ENCODE results near the gene AXDND1. TPM values are rescaled to one million over a fixed set of nuclear protein-coding genes. Genes with fewer than 3 reads are reported as not detected.

AXDND1 gene
- total and polyA plus RNA-seq, 2 experiments from 2014 or later: not detected

GRCh38 chr1:179558078-179558477 lies 192.3 kb downstream of the AXDND1 start:
- Mint-ChIP-seq H3K9me3 (no peaks in the 10 kb centered on the region), H3K36me3 (ENCODE audit: low read depth) (no peaks in the 10 kb centered on the region), H3K27me3 (ENCODE audit: insufficient read depth, low read depth, poor library complexity) (no peaks in the 10 kb centered on the region), H3K4me1 (no peaks in the 10 kb centered on the region), H3K27ac (no peak overlapping the region), H3K4me3 (no peak overlapping the region)
- Histone ChIP-seq H3K36me3 (ENCODE audit: insufficient read depth) (no peaks in the 10 kb centered on the region), H3K4me1 (ENCODE audit: insufficient read depth) (no peaks in the 10 kb centered on the region), H3K4me2 (no peak overlapping the region), H3K79me2 (replicated peaks; ENCODE audit: insufficient read depth) (no peaks in the 10 kb centered on the region), H3K27me3 (ENCODE audit: insufficient read depth) (no peaks in the 10 kb centered on the region), H2AFZ (no peak overlapping the region), H3K4me3 (no peak overlapping the region), H3K27ac (ENCODE audit: low read depth) (no peak overlapping the region), H3F3A (replicated peaks; ENCODE audit: low read depth) (no peaks in the 10 kb centered on the region), H4K20me1 (replicated peaks; ENCODE audit: insufficient read depth) (no peaks in the 10 kb centered on the region), H3K9me2 (ENCODE audit: insufficient read depth) (no peaks in the 10 kb centered on the region)
- TF ChIP-seq POLR2AphosphoS5 (IDR thresholded peaks at IDR 0.05; ENCODE audit: low read depth) (no peak), ZNF114 (CRISPR knock-in tag; IDR thresholded peaks at IDR 0.05) (no peak), REST (IDR thresholded peaks at IDR 0.05; ENCODE audit: unreplicated experiment) (no peak), CREB1 (CRISPR knock-in tag; IDR thresholded peaks at IDR 0.05; ENCODE audit: low read depth) (no peak), JUNB (IDR thresholded peaks at IDR 0.05; ENCODE audit: unreplicated experiment) (no peak), ZNF331 (CRISPR knock-in tag; IDR thresholded peaks at IDR 0.05; ENCODE audit: low read depth) (no peak), EZH2 (IDR thresholded peaks at IDR 0.05; ENCODE audit: low read depth, unreplicated experiment) (no peak), ETS1 (IDR thresholded peaks at IDR 0.05) (no peak), EZH2phosphoT487 (IDR thresholded peaks at IDR 0.05; ENCODE audit: unreplicated experiment) (no peak), STAT1 (IDR thresholded peaks at IDR 0.05; ENCODE audit: unreplicated experiment) (no peak), NANOG (IDR thresholded peaks at IDR 0.05; ENCODE audit: borderline replicate concordance) (no peak), CTCF (conservative IDR thresholded peaks at IDR 0.05; ENCODE audit: low read depth in 2 of 2) (no peak)
- TF ChIP-seq, protein P1, sequence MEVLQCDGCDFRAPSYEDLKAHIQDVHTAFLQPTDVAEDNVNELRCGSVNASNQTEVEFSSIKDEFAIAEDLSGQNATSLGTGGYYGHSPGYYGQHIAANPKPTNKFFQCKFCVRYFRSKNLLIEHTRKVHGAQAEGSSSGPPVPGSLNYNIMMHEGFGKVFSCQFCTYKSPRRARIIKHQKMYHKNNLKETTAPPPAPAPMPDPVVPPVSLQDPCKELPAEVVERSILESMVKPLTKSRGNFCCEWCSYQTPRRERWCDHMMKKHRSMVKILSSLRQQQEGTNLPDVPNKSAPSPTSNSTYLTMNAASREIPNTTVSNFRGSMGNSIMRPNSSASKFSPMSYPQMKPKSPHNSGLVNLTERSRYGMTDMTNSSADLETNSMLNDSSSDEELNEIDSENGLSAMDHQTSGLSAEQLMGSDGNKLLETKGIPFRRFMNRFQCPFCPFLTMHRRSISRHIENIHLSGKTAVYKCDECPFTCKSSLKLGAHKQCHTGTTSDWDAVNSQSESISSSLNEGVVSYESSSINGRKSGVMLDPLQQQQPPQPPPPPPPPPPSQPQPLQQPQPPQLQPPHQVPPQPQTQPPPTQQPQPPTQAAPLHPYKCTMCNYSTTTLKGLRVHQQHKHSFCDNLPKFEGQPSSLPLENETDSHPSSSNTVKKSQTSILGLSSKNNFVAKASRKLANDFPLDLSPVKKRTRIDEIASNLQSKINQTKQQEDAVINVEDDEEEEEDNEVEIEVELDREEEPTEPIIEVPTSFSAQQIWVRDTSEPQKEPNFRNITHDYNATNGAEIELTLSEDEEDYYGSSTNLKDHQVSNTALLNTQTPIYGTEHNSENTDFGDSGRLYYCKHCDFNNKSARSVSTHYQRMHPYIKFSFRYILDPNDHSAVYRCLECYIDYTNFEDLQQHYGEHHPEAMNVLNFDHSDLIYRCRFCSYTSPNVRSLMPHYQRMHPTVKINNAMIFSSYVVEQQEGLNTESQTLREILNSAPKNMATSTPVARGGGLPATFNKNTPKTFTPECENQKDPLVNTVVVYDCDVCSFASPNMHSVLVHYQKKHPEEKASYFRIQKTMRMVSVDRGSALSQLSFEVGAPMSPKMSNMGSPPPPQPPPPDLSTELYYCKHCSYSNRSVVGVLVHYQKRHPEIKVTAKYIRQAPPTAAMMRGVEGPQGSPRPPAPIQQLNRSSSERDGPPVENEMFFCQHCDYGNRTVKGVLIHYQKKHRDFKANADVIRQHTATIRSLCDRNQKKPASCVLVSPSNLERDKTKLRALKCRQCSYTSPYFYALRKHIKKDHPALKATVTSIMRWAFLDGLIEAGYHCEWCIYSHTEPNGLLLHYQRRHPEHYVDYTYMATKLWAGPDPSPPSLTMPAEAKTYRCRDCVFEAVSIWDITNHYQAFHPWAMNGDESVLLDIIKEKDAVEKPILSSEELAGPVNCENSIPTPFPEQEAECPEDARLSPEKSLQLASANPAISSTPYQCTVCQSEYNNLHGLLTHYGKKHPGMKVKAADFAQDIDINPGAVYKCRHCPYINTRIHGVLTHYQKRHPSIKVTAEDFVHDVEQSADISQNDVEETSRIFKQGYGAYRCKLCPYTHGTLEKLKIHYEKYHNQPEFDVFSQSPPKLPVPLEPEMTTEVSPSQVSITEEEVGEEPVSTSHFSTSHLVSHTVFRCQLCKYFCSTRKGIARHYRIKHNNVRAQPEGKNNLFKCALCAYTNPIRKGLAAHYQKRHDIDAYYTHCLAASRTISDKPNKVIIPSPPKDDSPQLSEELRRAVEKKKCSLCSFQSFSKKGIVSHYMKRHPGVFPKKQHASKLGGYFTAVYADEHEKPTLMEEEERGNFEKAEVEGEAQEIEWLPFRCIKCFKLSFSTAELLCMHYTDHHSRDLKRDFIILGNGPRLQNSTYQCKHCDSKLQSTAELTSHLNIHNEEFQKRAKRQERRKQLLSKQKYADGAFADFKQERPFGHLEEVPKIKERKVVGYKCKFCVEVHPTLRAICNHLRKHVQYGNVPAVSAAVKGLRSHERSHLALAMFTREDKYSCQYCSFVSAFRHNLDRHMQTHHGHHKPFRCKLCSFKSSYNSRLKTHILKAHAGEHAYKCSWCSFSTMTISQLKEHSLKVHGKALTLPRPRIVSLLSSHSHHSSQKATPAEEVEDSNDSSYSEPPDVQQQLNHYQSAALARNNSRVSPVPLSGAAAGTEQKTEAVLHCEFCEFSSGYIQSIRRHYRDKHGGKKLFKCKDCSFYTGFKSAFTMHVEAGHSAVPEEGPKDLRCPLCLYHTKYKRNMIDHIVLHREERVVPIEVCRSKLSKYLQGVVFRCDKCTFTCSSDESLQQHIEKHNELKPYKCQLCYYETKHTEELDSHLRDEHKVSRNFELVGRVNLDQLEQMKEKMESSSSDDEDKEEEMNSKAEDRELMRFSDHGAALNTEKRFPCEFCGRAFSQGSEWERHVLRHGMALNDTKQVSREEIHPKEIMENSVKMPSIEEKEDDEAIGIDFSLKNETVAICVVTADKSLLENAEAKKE (CRISPR knock-in tag; IDR thresholded peaks at IDR 0.05): no peak
- DNase-seq (ENCODE audit: low spot score) (no peak), ATAC-seq (no peak)

Measured in GM23338 (cell line).